GM18909 (cell line): ENCODE data around the gene RNF126.
"Not testable (repeated sequence)": the region's sequence is repeated elsewhere in the genome, so short reads cannot be mapped to it uniquely, and the experiment has no call there.

Experiments
- ATAC-seq: cut with Tn5 transposase; IDR thresholded peaks from one replicate; pipeline ENCODE4 v1.9.1; 2021; ENCODE audit warnings: mild to moderate bottlenecking; ENCODE audit not compliant: unreplicated experiment, poor library complexity

The RNF126 gene

GRCh38 chr19:632579-633067, 30.4 kb downstream of the RNF126 start:
- peak; percentile 19 for ATAC-seq

- ATAC-seq = no peak
Observed at GRCh38 chr19:629961-630714, 32.9 kb downstream of the RNF126 start.

- not testable (repeated sequence) for ATAC-seq
Observed at GRCh38 chr19:629515-629914, 33.5 kb downstream of the RNF126 start.

- ATAC-seq = no peak
Observed at GRCh38 chr19:628168-628567, 34.8 kb downstream of the RNF126 start.

GRCh38 chr19:626566-626965, 36.4 kb downstream of the RNF126 start:
- not testable (repeated sequence) for ATAC-seq

GRCh38 chr19:625257-625656, 37.8 kb downstream of the RNF126 start:
- ATAC-seq = no peak

- no peak for ATAC-seq
Observed at GRCh38 chr19:624433-625109, 38.4 kb downstream of the RNF126 start.

GRCh38 chr19:623974-624373, 39.0 kb downstream of the RNF126 start:
- ATAC-seq = no peak

- no peak for ATAC-seq
Observed at GRCh38 chr19:623175-623916, 39.7 kb downstream of the RNF126 start.

GRCh38 chr19:622666-623065, 40.3 kb downstream of the RNF126 start:
- ATAC-seq = no peak

- no peak for ATAC-seq
Observed at GRCh38 chr19:621819-622218, 41.2 kb downstream of the RNF126 start.

GRCh38 chr19:621191-621590, 41.8 kb downstream of the RNF126 start:
- not testable (repeated sequence) for ATAC-seq

GRCh38 chr19:620166-620862, 42.7 kb downstream of the RNF126 start:
- no peak for ATAC-seq

GRCh38 chr19:619286-620002, 43.6 kb downstream of the RNF126 start:
- no peak for ATAC-seq

- no peak for ATAC-seq
Observed at GRCh38 chr19:618674-619285, 44.2 kb downstream of the RNF126 start.

GRCh38 chr19:618247-618619, 44.8 kb downstream of the RNF126 start:
- ATAC-seq = no peak

GRCh38 chr19:617551-618246, 45.3 kb downstream of the RNF126 start:
- ATAC-seq = no peak

- ATAC-seq = no peak
Observed at GRCh38 chr19:616747-617526, 46.1 kb downstream of the RNF126 start.
